Diencephalon (tissue), 1 donor: ENCODE data around the gene RPS3. TPM values are rescaled to one million over a fixed set of nuclear protein-coding genes. Genes with fewer than 3 reads are reported as not detected.
A peak's percentile ranks its signal among the peaks of the same experiment; 100 is the strongest.

Experiments
- small RNA-seq: library from RNA; depleted of rRNA; stranded (forward); fragments of <200 nt; gene quantifications from one replicate; pipeline ENCODE3, GENCODE V24; 2014
- total RNA-seq: library from RNA; depleted of rRNA; stranded (reverse); fragments of >200 nt; gene quantifications from one replicate; pipeline ENCODE4 v1.2.3, GENCODE V29; 2014

RPS3 gene
- total RNA-seq, result 846 TPM

DNA sequence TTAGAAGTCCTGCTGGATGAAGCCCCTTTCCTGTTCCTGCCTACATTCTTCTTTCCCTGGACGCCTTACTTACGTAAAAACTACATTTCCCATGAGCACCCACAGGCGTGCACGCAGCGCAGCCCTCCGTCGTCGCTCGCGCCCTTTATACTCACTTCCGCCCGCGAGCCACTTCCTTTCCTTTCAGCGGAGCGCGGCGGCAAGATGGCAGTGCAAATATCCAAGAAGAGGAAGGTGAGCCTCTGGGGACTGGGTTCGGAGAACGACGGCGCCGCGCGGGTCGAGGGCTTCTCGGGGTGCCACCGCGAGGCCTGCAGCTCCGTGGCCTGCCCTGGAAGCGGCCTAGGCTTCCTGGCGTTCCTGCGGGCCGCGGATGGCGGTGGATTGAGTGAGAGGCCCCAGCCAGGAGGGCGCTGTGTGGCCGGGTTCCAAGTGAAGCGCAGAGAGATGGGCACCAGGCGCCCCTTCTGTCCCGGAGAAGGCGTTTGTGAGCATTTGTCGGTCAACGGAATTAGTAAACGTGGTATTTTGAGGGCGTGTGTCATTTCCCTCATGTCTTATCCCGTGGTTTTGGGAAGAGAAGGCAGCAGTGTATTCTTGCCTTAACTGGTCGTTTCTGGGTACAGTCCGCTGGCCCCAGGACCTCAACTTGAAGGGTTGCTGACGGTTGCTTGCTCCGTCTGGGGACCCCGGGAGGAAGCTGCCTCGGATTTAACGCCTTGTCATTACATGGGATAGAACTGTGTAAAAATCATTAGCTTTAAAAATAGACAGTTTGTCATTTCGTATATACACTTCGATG lies at the start of gene RPS3:
RPS3 (plus strand) TSS at position 175 of the 802 bp plus-strand sequence; CDS start at position 205, 30 bp downstream.

DNA sequence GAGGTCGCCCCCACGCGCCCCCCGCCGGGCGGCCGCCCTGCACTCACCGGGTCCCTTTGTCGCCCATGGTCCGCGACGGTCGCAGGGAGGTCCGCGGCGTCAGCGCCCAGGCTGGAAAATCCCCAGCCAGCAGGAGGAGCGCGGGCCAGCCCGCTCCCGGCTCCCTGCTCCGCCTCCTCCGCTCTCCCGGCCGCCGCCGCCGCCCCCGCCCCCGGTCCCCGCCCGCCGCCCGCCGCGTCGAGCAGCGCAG lies 47.9 kb upstream of the RPS3 start, which contains the start of gene ARRB1:
ARRB1 (minus strand) TSS at position 121 of the 250 bp plus-strand sequence; CDS start at position 67, 54 bp downstream.

DNA sequence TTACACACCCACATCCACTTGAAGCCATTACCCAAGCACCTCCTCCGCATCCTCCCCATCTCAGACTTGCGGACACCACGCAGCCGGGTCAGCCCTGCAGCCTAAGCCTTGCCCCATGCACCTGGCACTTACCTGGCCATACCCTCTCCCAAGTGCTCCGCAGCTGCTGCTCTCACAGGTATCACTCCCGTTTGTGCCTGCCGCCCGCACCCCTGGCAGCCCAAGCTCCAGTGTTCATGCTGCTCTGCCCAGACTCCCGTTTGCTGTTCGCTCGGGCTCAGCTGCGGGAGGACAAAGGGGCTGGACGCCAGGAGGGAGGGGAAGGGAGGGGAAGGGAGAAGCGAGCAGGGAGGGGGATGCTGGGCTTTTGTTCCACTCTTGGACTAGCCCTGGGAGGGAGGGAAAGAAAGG lies 33.6 kb downstream of the RPS3 start, which contains the start of gene KLHL35:
KLHL35 (minus strand) TSS at position 293 of the 411 bp plus-strand sequence. CDS start 2,574 bp downstream, outside the sequence.

Small RNAs within 50 kb of the gene (small RNA-seq; reads per million reads assigned to genes)
- not detected for gene SNORD15A
- 98.2 reads per million, percentile 97 among the genes with 10 or more reads in this experiment for gene SNORD15B

Other genes with a start within 250 kb of the RPS3 start
- 18.0 TPM for gene SLCO2B1, start 248.4 kb upstream of the RPS3 start, total RNA-seq
- gene TPBGL, start 158.7 kb upstream of the RPS3 start, total RNA-seq, result 0.46 TPM
- gene ARRB1, start 47.9 kb upstream of the RPS3 start, total RNA-seq, result 80.3 TPM
- 23.8 TPM for gene KLHL35, start 33.7 kb downstream of the RPS3 start, total RNA-seq
- gene GDPD5, start 126.4 kb downstream of the RPS3 start, total RNA-seq, result 37.6 TPM
- gene SERPINH1, start 162.7 kb downstream of the RPS3 start, total RNA-seq, result 37.4 TPM